Peyer's patch (tissue), 4 donors: ENCODE results near the gene BARX1. TPM values are rescaled to one million over a fixed set of nuclear protein-coding genes. Genes with fewer than 3 reads are reported as not detected.

Experiments used
- DNase-seq, 3 donors: peaks; one replicate each; pipeline ENCODE4 v3.0.0-alpha.2; 2017 to 2019
- H3K27ac ChIP-seq, 4 donors: fragments of 200-600 bp; sonication (generic); one replicate each; pipeline ENCODE4 v1.5.1; 2016 to 2019
- H3K27me3 ChIP-seq, 2 donors: fragments of 200-600 bp; sonication (generic); one replicate each; pipeline ENCODE4 v1.5.1; 2019
- H3K36me3 ChIP-seq, 3 donors: fragments of 200-600 bp; sonication (generic); one replicate each; pipeline ENCODE4 v1.5.1; 2016 to 2019
- H3K4me1 ChIP-seq, 4 donors: fragments of 200-600 bp; sonication (generic); one replicate each; pipeline ENCODE4 v1.5.1; 2016 to 2019
- H3K4me3 ChIP-seq, 4 donors: fragments of 200-600 bp; sonication (generic); 1 replicate in 3 of 4; 2 replicates in 1 of 4; pipeline ENCODE4 v1.5.1; 2016 to 2019; ENCODE audit warnings: mild to moderate bottlenecking in 1 of 4
- H3K9me3 ChIP-seq, 4 donors: fragments of 200-600 bp; sonication (generic); one replicate each; pipeline ENCODE4 v1.5.1; 2016 to 2019; ENCODE audit warnings: mild to moderate bottlenecking in 1 of 4
- CTCF ChIP-seq, 6 experiments: fragments of 450-650 bp in 4 of 6; fragments of 200-600 bp in 2 of 6; sonication (generic) in 1 of 6; IDR thresholded peaks; one replicate each; pipeline ENCODE4 v1.5.1; 2017 to 2019; ENCODE audit warnings: antibody characterized with exemption in 6 of 6, mild to moderate bottlenecking in 3 of 6, moderate library complexity in 1 of 6
- POLR2A ChIP-seq, 2 donors: fragments of 450-650 bp; IDR thresholded peaks; one replicate each; pipeline ENCODE4 v1.5.1; 2017; ENCODE audit warnings: antibody characterized with exemption in 2 of 2, mild to moderate bottlenecking in 2 of 2, moderate library complexity in 2 of 2
- total RNA-seq, 4 donors: library from RNA; depleted of rRNA; stranded (reverse); fragments of >200 nt; gene quantifications; one replicate each; pipeline ENCODE4 v1.1.0, GENCODE V29; 2016

The BARX1 gene
- total RNA-seq, 4 donors from 2014 or later = not detected

- H3K9me3 ChIP-seq = peaks cover 0 to 14% (median 0%) of the 10 kb centered on the region in 4 donors
- TF ChIP-seq CTCF (IDR thresholded peaks at IDR 0.05) = no peak
- no peak for TF ChIP-seq POLR2A (IDR thresholded peaks at IDR 0.05)
- no peak overlapping the region for H3K27ac ChIP-seq
- H3K4me3 ChIP-seq = no peak overlapping the region
- H3K27me3 ChIP-seq = no peaks in the 10 kb centered on the region
- no peaks in the 10 kb centered on the region for H3K36me3 ChIP-seq
- H3K4me1 ChIP-seq = no peaks in the 10 kb centered on the region
- no peak for DNase-seq
Observed at GRCh38 chr9:93969328-93969661, 14.1 kb upstream of the BARX1 start.

- no peak overlapping the region for H3K4me3 ChIP-seq
- H3K27me3 ChIP-seq = no peaks in the 10 kb centered on the region
- H3K4me1 ChIP-seq = no peaks in the 10 kb centered on the region
- no peak overlapping the region for H3K27ac ChIP-seq
- H3K9me3 ChIP-seq = peaks cover 0 to 14% (median 0%) of the 10 kb centered on the region in 4 donors
- DNase-seq = no peak
- TF ChIP-seq POLR2A (IDR thresholded peaks at IDR 0.05) (no peak), CTCF (IDR thresholded peaks at IDR 0.05) (no peak)
- H3K36me3 ChIP-seq = no peaks in the 10 kb centered on the region
Observed at GRCh38 chr9:93968451-93969327, 13.5 kb upstream of the BARX1 start.

DNA sequence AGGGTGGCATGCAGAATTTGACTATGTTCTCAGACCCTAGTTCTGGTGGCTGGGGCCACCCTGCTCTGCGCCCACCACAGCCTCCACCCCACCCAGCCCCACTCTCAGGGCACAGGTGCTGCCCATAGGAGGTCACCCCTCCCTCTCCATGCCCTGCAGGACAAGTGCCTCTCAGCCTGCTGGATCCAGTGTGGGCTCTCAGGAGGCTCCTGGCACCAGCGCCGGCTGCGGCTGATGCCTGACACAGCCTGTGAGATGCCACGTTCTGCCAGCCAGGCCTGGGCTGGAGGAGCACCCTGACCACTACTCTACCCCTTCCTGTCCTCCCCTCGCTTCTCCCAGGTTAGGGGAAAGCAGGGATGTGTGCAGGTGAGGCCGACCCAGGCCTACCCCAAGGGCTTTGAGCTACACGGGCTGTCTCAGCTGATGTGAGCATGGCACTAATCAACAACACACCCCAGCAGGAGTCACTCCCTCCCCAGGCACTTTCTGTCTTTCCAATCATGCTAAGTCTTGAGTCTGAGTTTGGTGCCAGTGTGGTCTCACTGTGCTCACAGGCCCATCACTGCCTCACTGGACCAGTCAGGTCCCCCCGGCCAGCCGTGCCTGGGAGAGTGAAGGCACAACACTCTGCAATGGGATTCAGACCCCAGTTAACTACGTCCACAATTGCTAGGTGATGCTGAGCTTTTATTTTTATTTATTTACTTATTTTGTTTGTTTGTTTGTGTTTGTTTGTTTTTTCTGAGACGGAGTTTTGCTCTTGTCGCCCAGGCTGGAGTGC, 12.1 kb upstream of the BARX1 start:
- H3K9me3 ChIP-seq = peaks cover 0 to 12% (median 0%) of the 10 kb centered on the region in 4 donors
- TF ChIP-seq POLR2A (IDR thresholded peaks at IDR 0.05) (no peak), CTCF (IDR thresholded peaks at IDR 0.05) (no peak)
- peaks cover 0 to 3% (median 0%) of the 10 kb centered on the region in 4 donors for H3K4me1 ChIP-seq
- H3K27me3 ChIP-seq = no peaks in the 10 kb centered on the region
- no peak overlapping the region for H3K4me3 ChIP-seq
- no peak overlapping the region for H3K27ac ChIP-seq
- no peak for DNase-seq
- no peaks in the 10 kb centered on the region for H3K36me3 ChIP-seq

GRCh38 chr9:93965830-93966577, 10.8 kb upstream of the BARX1 start:
- no peak for DNase-seq
- H3K27ac ChIP-seq = no peak overlapping the region
- peaks cover 0 to 9% of the 10 kb centered on the region in 2 donors for H3K27me3 ChIP-seq
- H3K9me3 ChIP-seq = no peaks in the 10 kb centered on the region
- no peak overlapping the region for H3K4me3 ChIP-seq
- peaks cover 0 to 3% (median 0%) of the 10 kb centered on the region in 4 donors for H3K4me1 ChIP-seq
- no peak for TF ChIP-seq CTCF (IDR thresholded peaks at IDR 0.05)
- no peak for TF ChIP-seq POLR2A (IDR thresholded peaks at IDR 0.05)
- no peaks in the 10 kb centered on the region for H3K36me3 ChIP-seq

GRCh38 chr9:93964685-93965084, 9.5 kb upstream of the BARX1 start:
- TF ChIP-seq CTCF (IDR thresholded peaks at IDR 0.05) = no peak
- no peak for TF ChIP-seq POLR2A (IDR thresholded peaks at IDR 0.05)
- DNase-seq = no peak
- H3K36me3 ChIP-seq = no peaks in the 10 kb centered on the region
- H3K4me1 ChIP-seq = peaks cover 0 to 13% (median 5%) of the 10 kb centered on the region in 4 donors
- no peaks in the 10 kb centered on the region for H3K9me3 ChIP-seq
- no peak overlapping the region for H3K4me3 ChIP-seq
- H3K27ac ChIP-seq = no peak overlapping the region
- peaks cover 0 to 20% of the 10 kb centered on the region in 2 donors for H3K27me3 ChIP-seq
